K562 (cell line): ENCODE measurements around the gene KRT71. TPM values are rescaled to one million over a fixed set of nuclear protein-coding genes. Genes with fewer than 3 reads are reported as not detected.

Experiments
- ATAC-seq: fragments of 200-7000 bp; cut with Tn5 transposase; 3 replicates; pipeline ENCODE4 v1.9.1; 2020; ENCODE audit warnings: moderate library complexity
- BruUV-seq: library from RNA; stranded (reverse); fragments of 400-500 nt; replicated peaks from 2 replicates; lab custom pipeline; 2021; lab: Mats Ljungman, UMichigan
- CTCF ChIA-PET: fragments of 300-600 bp; formaldehyde crosslinking; extraction: SDS; loops from one replicate; lab custom pipeline; 2021; ENCODE audit warnings: low intra/inter-chr PET ratio; lab: Yijun Ruan, JAX
- POLR2A ChIA-PET: fragments of 300-600, 350-650 bp; sonication (Branson Sonifier 250); formaldehyde crosslinking; extraction: SDS; loops from one replicate; lab custom pipeline; 2021; ENCODE audit warnings: antibody characterized with exemption, inconsistent platforms; lab: Yijun Ruan, JAX
- DNase-seq, 4 experiments: peaks; one replicate each; pipeline versions ENCODE4 v3.0.0 to v3.0.0-alpha.2; 2011 to 2018; ENCODE audit warnings: low spot score in 3 of 4, mixed read lengths in 3 of 4; ENCODE audit errors: extremely low read depth in 1 of 4
- FAIRE-seq: peaks from 2 replicates; lab custom pipeline; 2011; peaks lifted over from hg19 to GRCh38; lab: Jason Lieb, UNC
- H2AFZ ChIP-seq: 2 replicates; pipeline ENCODE4 v1.6.0; 2011; ENCODE audit warnings: low read depth, low read length, control low read depth, inconsistent platforms
- H3K27ac ChIP-seq: fragments of 200-600 bp; 3 replicates; pipeline ENCODE4 v1.8.0; 2011; ENCODE audit warnings: low read depth, mild to moderate bottlenecking, control low read depth, inconsistent platforms, low read length, moderate library complexity, mixed read lengths; ENCODE audit errors: extremely low read depth
- H3K27me3 ChIP-seq, 2 experiments: fragments of 300-600 bp in 1 of 2; 2 replicates in 1 of 2; 3 replicates in 1 of 2; pipeline versions ENCODE4 v1.6.0 to v1.8.0; 2011; ENCODE audit warnings: inconsistent platforms in 2 of 2, low read length in 2 of 2, mild to moderate bottlenecking in 1 of 2, mixed read lengths in 1 of 2, moderate library complexity in 1 of 2; ENCODE audit not compliant: control insufficient read depth in 2 of 2, insufficient read depth in 2 of 2
- H3K36me3 ChIP-seq: fragments of 300-600 bp; 3 replicates; pipeline ENCODE4 v1.8.0; 2011; ENCODE audit warnings: mild to moderate bottlenecking, low read length, inconsistent platforms; ENCODE audit not compliant: control insufficient read depth, insufficient read depth
- H3K4me1 ChIP-seq, 2 experiments: fragments of 200-600 bp in 1 of 2; replicated peaks in 1 of 2; 2 replicates in 1 of 2; 3 replicates in 1 of 2; pipeline versions ENCODE4 v1.5.1 to v1.8.0; 2011; ENCODE audit warnings: inconsistent platforms in 2 of 2, low read length in 2 of 2, mild to moderate bottlenecking in 1 of 2, mixed read lengths in 1 of 2, moderate library complexity in 1 of 2; ENCODE audit not compliant: control insufficient read depth in 2 of 2, insufficient read depth in 2 of 2
- H3K4me2 ChIP-seq: 2 replicates; pipeline ENCODE4 v1.6.1; 2011; ENCODE audit warnings: low read length, control low read depth, inconsistent platforms, mixed read lengths; ENCODE audit not compliant: insufficient read depth
- H3K4me3 ChIP-seq: fragments of 200-600 bp; sonication (generic), shearing (Covaris generic); 2 replicates; pipeline ENCODE4 v1.5.1; 2016; ENCODE audit warnings: control low read depth, inconsistent platforms
- H3K79me2 ChIP-seq: fragments of 200-600 bp; 3 replicates; pipeline ENCODE4 v1.8.0; 2011; ENCODE audit warnings: low read length, inconsistent platforms; ENCODE audit not compliant: control insufficient read depth, insufficient read depth
- H3K9ac ChIP-seq, 2 experiments: 2 replicates each; pipeline versions ENCODE4 v1.6.0 to v1.6.1; 2011; ENCODE audit warnings: low read depth in 2 of 2, low read length in 2 of 2, control low read depth in 1 of 2, inconsistent platforms in 1 of 2, mild to moderate bottlenecking in 1 of 2, mixed read lengths in 1 of 2; ENCODE audit not compliant: insufficient read depth in 1 of 2
- H3K9me1 ChIP-seq: one replicate; pipeline ENCODE4 v1.6.0; 2011; ENCODE audit warnings: inconsistent platforms, mild to moderate bottlenecking, low read length, moderate library complexity; ENCODE audit not compliant: control insufficient read depth, insufficient read depth
- H3K9me3 ChIP-seq: replicated peaks from 2 replicates; pipeline ENCODE4 v1.5.1; 2011; ENCODE audit warnings: low read depth, low read length, inconsistent platforms; ENCODE audit not compliant: control insufficient read depth, insufficient read depth
- H4K20me1 ChIP-seq: replicated peaks from 2 replicates; pipeline ENCODE4 v1.6.1; 2011; ENCODE audit warnings: low read length, inconsistent platforms, mixed read lengths; ENCODE audit not compliant: control insufficient read depth, insufficient read depth
- ARID3A ChIP-seq: IDR thresholded peaks from 2 replicates; pipeline ENCODE4 v1.6.1; 2012; ENCODE audit warnings: low read depth, low read length, improper control_type of control experiment, borderline replicate concordance
- CBX2 ChIP-seq: fragments of 200-600 bp; sonication (generic); IDR thresholded peaks from one replicate; pipeline ENCODE4 v1.6.1; 2012; ENCODE audit warnings: mild to moderate bottlenecking, low read length, inconsistent platforms; ENCODE audit not compliant: insufficient read depth, poor library complexity, severe bottlenecking
- CC2D1A ChIP-seq: fragments of 450-650 bp; IDR thresholded peaks from 2 replicates; pipeline ENCODE4 v1.6.1; 2017; ENCODE audit warnings: mild to moderate bottlenecking
- DIDO1 ChIP-seq: fragments of 450-650 bp; IDR thresholded peaks from 2 replicates; pipeline ENCODE4 v1.6.1; 2016; ENCODE audit warnings: low read depth, missing biosample characterization, missing genetic modification characterization
- E2F1 ChIP-seq: sonication (generic); formaldehyde crosslinking; IDR thresholded peaks from 2 replicates; pipeline ENCODE4 v1.8.1; 2023; ENCODE audit warnings: mild to moderate bottlenecking, missing genetic modification reagents, moderate library complexity
- KDM1A ChIP-seq, 2 experiments: fragments of 450-650 bp; IDR thresholded peaks; 2 replicates each; pipeline ENCODE4 v1.6.1; 2016; ENCODE audit warnings: mild to moderate bottlenecking in 2 of 2
- MED1 ChIP-seq: sonication (generic); formaldehyde crosslinking; IDR thresholded peaks from 2 replicates; pipeline ENCODE4 v1.8.1; 2023; ENCODE audit warnings: missing genetic modification reagents, borderline replicate concordance
- MTA1 ChIP-seq: fragments of 450-650 bp; IDR thresholded peaks from 2 replicates; pipeline ENCODE4 v1.6.1; 2017; ENCODE audit warnings: borderline replicate concordance
- RREB1 ChIP-seq: fragments of 250-450 bp; sonication (Bioruptor Pico); IDR thresholded peaks from 2 replicates; pipeline ENCODE4 v1.4.0; 2020
- SRSF3 ChIP-seq: fragments of 200-400 bp; formaldehyde crosslinking; IDR thresholded peaks from 2 replicates; pipeline ENCODE4 v1.6.1; 2016; ENCODE audit warnings: mild to moderate bottlenecking, low read length, moderate library complexity; ENCODE audit not compliant: insufficient read depth
- ZKSCAN8 ChIP-seq: fragments of 200-800 bp; sonication (Bioruptor generic); IDR thresholded peaks from 2 replicates; pipeline ENCODE4 v1.6.1; 2016; ENCODE audit warnings: missing genetic modification characterization, missing compliant biosample characterization
- ZNF280A ChIP-seq: fragments of 450-650 bp; IDR thresholded peaks from 2 replicates; pipeline ENCODE4 v1.6.1; 2018; ENCODE audit warnings: mild to moderate bottlenecking, low read depth; ENCODE audit not compliant: partially characterized antibody
- ZNF717 ChIP-seq: fragments of 250-450 bp; sonication (Bioruptor Pico); IDR thresholded peaks from 2 replicates; pipeline ENCODE4 v1.5.0; 2021
- WGBS: fragments of 100-300 bp; shearing (Covaris generic); methylation state at CpG from one replicate; pipeline ENCODE4 v1.1.6; 2016; ENCODE audit warnings: low coverage, mixed read lengths; ENCODE audit not compliant: insufficient coverage; ENCODE audit errors: missing lambda C conversion rate; 5-methylcytosine and 5-hydroxymethylcytosine counted together
- in situ Hi-C: fragments of 300-500 bp; cut with MboI; formaldehyde crosslinking; loops from 4 replicates; pipeline ENCODE4 v1.15.0; 2018; ENCODE audit warnings: inconsistent platforms, mixed read lengths
- intact Hi-C: fragments of 100-400 bp; cut with micrococcal nuclease; formaldehyde crosslinking; loops from 2 replicates; pipeline ENCODE4 v1.14.2; 2022
- polyA plus RNA-seq, 8 experiments: library from polyadenylated mRNA; depleted of rRNA in 4 of 8; stranded (reverse) in 5 of 8; unstranded in 3 of 8; fragments of >200 nt; fragmentation: Nextera tagmentation in 2 of 8; fragmentation: Illumina TruSeq in 1 of 8; extraction: Ambion mirVana in 2 of 8; extraction: Trizol in 1 of 8; gene quantifications; 2 replicates each; pipeline versions ENCODE4 v1.2.1 to v1.2.3, GENCODE V29; 2011 to 2014; ENCODE audit warnings: inconsistent platforms in 1 of 8, missing spikeins in 1 of 8
- total RNA-seq, 7 experiments: library from RNA; depleted of rRNA in 6 of 7; stranded (reverse); fragments of >200 nt in 6 of 7; fragmentation: Illumina TruSeq in 2 of 7; extraction: Trizol in 2 of 7; gene quantifications; 2 replicates each; pipeline versions ENCODE4 v1.2.1 to v1.2.3, GENCODE V29; 2011 to 2021; ENCODE audit warnings: low replicate concordance in 1 of 7

KRT71 gene
- total and polyA plus RNA-seq, 9 of the 15 experiments (the other 6 are each of a cell fraction or from before 2014, with no cell fraction given): not detected

- POLR2A ChIA-PET: interaction anchor here (0.6 to 0.7 kb wide), 3 partner anchors 10 to 291 kb away, joined by 3 to 5 read pairs (median 3); no protein-coding TSS in a partner anchor
- intact Hi-C loops: no loop called here
- H3K9me1 ChIP-seq: no peaks in the 10 kb centered on the region
- H3K4me1 ChIP-seq: peaks cover 0 to 3% of the 10 kb centered on the region in 2 experiments; a peak in 1 of 5 replicates
- H3K9me3 ChIP-seq: no peaks in the 10 kb centered on the region
- no peak overlapping the region for H2AFZ ChIP-seq
- no peak overlapping the region for H3K27ac ChIP-seq
- H3K9ac ChIP-seq: no peak overlapping the region
- no peak overlapping the region for H3K4me2 ChIP-seq
- WGBS: 0% methylated on average over 3 of the region's 3 CpGs
- no peaks in the 10 kb centered on the region for H3K79me2 ChIP-seq
- H3K36me3 ChIP-seq: no peaks in the 10 kb centered on the region
- no peak overlapping the region for H3K4me3 ChIP-seq
- no peak for DNase-seq
- ATAC-seq: no peak
- in situ Hi-C loops: no loop called here
- BruUV-seq: no TSS peak
- CTCF ChIA-PET: no interaction called here
- H3K27me3 ChIP-seq: peaks cover 46 to 74% of the 10 kb centered on the region in 2 experiments
- peaks cover 14% of the 10 kb centered on the region; the same call in 1 of the 2 replicates for H4K20me1 ChIP-seq
- FAIRE-seq: no peak
- TF ChIP-seq CC2D1A (no peak), ZKSCAN8 (CRISPR knock-in tag) (no peak), ZNF280A (no peak), ZNF717 (CRISPR knock-in tag) (no peak), MED1 (CRISPR knock-in tag) (no peak), SRSF3 (no peak), KDM1A (IDR thresholded peaks at IDR 0.05) (no peak), RREB1 (CRISPR knock-in tag) (no peak), CBX2 (no peak), ARID3A (no peak), DIDO1 (no peak), MTA1 (no peak), E2F1 (CRISPR knock-in tag) (no peak)
Measured at GRCh38 chr12:52575948-52576347, 23.0 kb upstream of the KRT71 start.
